IPS-NIHi7 (cell line): ENCODE measurements around the gene ZNF358.

Experiments used
- DNase-seq: peaks from one replicate; pipeline ENCODE4 v3.0.0; 2012; ENCODE audit warnings: mixed read lengths; ENCODE audit errors: extremely low spot score

The ZNF358 gene

DNA sequence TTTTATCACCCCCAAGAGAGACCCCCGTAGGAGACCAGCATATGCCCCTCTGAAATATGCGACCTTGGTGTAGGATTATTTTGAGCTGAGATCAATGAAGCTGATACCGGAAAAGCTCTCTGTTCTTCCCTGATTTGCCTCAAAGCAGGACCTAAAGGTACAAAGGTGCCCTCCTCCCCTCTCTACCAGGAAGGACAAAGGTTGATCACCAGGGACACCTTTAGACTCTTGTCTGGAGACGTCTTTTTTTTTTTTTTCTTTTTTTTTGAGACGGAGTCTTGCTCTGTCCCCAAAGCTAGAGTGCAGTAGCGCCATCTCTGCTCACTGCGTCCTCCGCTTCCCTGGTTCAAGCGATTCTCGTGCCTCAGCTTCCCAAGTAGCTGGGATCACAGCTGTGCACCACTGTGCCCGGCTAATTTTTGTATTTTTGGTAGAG lies 26.3 kb upstream of the ZNF358 start:
- DNase-seq = no peak

DNA sequence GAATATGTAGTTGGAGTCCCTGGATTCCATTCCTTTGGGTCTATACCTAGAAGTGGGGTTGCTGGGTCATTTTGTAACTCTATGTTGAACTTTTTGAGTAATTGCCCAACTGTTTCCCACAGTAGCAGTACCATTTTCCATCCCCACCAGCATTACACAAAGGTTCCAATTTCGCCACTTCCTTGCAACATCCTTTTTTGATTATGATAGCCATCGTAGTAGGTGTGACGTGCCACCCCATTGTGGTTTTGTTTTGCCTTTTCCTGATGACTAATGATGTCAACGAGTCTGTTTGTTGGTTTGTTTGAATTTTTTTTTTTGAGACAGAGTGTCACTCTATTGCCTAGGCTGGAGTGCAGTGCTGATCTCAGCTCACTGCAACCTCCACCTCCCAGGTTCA lies 23.8 kb upstream of the ZNF358 start:
- no peak for DNase-seq

GRCh38 chr19:7492558-7492957 lies 23.3 kb upstream of the ZNF358 start:
- no peak for DNase-seq

DNA sequence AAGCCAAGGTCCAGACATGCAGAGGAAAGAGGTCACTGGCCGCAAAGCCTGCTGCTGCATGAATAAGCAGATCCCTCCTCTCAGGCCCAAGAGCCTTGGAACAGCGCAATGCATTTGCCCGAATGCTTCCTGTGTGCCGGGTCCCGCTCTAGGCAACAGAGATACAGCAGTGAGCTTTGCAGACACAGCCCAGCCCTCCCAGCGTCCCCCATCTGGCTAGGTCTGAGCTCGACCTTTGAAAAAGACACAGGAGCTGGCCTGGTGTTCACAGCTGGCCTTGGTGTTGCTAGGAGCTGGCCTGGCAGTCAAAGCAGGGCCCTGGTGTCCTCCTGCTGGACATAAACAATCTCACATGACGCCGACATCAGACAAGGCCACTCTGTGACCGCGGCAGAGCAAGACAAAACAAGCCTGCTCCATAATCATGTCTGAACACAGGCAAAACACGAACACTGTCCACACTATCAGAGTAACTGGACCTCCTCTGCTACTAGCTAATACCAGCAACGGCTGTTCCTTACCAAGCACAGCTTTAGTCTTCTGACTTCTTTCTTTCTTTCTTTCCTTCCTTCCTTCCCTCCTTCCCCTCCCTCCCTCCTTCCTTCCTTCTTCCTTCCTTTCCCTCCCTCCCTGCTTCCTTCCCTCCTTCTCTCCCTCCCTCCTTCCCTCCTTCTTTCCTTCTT lies 21.3 kb upstream of the ZNF358 start:
- DNase-seq = no peak

- peak; percentile 43 for DNase-seq
Observed at GRCh38 chr19:7497292-7497691, 18.6 kb upstream of the ZNF358 start.

DNA sequence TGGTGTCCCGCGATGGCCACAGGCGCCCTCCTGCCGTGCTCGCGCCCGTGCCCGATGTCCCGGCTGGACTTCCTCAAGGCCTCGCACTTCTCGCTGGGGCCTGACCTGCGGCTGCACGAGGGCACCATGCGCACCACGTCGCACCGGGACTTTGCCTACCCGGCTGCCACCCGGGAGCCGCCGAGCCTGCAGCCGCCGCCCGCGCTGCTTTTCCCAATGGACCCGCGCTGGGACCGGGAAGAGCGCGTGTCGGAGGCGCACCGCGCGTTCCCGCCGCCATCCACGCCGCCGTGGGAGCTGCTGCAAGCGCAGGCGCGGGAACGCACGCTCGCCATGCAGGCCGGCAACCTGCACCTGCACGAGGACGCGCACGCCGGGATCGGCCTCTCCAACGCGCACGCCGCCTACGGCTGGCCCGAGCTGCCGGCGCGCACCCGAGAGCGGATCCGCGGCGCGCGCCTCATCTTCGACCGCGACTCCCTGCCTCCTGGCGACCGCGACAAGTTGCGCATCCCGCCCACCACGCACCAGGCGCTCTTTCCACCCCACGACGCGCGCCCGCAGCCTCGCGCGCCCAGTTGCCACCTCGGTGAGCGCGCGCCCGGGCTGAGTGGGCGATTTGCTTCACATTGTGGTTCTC lies 15.0 kb upstream of the ZNF358 start:
- DNase-seq = peak; percentile 84

- DNase-seq = no peak
Observed at GRCh38 chr19:7502552-7502951, 13.4 kb upstream of the ZNF358 start.

DNA sequence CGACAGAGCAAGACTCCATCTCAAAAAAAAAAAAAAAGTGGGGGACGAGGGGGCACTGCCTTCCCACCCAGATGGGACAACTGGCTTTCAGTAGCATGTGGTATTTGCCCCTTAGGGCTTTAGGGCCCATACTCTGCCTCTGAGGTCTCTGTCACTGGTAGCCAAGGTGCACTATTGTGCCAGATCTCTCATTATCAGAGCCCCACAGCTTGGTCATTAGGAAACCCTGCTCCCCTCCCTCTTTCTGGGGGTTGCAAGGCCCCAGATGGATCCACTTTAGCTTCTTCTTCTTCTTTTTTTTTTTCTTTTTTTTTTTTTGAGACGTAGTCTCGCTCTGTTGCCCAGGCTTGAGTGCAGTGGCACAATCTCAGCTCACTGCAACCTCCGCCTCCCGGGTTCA lies 11.2 kb upstream of the ZNF358 start:
- DNase-seq = no peak

- DNase-seq = no peak
Observed at GRCh38 chr19:7505288-7505681, 10.6 kb upstream of the ZNF358 start.

GRCh38 chr19:7505682-7506384 lies 10.1 kb upstream of the ZNF358 start:
- DNase-seq = peak; percentile 87

DNA sequence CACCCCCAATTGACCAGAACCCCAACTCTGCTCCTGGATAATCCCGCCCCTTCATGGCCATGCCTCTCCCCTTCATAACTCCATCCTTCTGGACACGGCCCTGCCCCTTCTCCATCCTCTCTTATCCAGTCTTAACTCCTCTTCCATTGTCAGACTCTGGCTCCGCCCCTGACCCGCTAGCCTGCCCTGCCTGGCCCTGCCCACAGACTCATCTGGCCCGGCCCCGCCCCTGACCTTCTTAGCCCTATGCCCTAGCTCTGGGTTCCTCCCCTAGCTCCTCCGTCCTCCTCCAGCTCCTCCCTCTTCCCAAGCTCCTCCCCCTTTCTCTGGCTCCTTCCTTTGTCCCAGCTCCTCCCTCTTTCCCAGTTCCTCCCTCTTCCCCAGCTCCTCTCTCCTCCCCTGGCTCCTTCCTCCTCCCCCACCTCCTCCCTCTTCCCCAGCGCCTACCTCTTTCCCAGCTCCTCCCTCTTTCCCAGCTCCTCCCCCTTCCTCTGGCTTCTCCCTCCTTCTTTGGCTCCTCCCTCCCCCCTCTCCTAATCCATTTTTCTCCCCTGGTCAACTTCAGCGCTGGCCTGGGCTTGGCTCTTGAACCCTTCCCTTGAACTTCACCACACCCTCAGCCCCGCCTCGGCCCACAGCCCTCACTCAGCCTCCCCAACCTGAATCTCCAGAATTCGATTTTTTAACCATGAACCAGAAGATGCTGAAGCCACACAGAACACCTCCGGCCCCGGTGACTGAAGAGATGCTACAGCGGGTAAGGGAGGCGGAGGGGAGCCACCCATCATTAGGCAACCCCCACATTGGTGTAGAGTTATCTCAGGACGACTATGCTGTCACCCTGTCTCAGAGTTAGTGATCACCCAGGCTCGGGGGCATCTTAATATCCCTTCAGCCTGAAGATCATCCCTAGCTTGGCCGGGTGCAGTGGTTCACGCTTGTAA lies 9.2 kb upstream of the ZNF358 start:
- DNase-seq = peak; percentile 81

GRCh38 chr19:7507884-7508283 lies 8.0 kb upstream of the ZNF358 start:
- peak; percentile 85 for DNase-seq

DNA sequence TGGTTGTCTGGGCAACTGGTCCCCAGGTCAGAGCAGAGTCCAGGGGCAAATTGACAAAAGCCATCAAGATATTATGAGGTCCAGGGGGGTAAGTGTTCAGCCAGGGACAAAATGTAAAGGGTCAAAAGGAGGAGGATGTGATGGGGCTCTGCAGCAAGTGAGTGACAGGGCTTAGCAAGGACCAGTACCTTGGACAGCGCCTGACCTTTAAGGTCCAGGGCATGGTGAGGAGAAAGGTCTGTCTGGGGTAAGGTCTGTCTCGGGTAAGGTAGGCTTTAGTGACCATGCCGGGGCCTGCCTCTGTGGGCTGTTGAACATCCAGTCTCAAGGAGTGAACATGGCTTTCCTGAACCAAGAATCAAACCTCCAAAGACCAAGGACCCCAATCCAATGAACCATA lies 6.3 kb upstream of the ZNF358 start:
- peak; percentile 48 for DNase-seq

GRCh38 chr19:7512400-7512851 lies 3.5 kb upstream of the ZNF358 start:
- DNase-seq = no peak

DNA sequence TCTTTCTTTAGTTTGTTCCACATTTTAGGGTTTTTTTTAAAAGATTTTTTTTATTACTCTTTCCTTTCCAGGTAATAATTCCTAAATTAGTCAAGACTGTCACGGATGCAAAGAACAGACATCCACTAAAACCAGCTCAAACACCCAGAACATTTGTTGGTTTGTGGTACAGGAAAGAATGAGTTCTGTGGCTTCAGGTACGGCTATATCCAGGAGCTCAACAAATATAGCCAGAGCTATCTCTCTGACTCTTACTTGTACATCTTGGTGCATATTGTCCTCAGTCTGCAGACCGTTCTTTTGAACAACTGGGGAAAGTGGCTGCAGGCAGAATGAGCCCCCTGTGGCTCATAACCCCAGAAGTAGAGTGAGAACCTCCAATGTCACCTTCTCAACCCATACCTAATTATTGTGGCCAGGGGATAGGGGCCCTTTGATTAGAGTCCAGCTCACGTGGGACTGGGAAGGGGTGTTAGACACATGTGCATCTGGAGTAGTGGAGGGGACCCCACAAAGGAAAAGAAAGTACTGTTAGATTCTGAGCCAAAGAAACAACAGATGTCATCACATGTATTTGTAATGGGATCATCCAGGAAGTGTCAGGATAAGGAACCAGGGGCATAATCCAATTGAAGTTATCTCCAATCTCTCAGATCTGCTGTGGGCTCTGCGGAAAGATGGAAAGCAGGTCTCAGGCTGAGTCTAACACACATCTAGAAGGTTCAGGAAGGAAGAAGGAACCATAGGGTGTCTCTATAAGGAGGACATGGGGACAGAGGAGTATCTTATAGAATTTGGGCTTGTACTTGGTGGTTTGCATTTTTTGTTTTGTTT lies 1.9 kb upstream of the ZNF358 start:
- DNase-seq = no peak

DNA sequence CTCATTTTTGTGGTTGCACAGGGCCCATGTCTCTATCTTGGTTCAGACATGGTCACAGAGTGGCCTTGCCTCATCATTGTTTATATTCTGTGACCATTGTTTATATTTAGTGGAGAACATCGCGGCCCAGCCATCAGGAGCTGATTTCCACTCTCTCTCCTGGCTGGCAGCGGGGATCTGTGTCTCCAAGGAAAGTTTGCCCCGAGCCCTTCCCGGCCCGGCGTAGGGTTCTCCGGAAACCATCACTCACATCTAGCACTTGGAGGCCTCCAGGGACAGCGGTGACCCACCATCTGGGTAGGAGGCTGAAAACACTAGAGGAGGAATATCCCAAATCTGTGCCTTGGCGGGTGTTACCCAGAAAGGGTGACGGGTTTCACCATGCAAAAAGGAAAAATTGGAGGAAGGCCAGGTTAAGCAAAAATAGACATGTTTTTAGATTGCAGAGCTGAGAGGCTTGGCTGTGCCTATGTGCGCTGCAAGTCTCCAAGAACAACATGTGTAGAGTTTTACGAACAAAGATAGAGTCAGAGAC lies 726 bp upstream of the ZNF358 start:
- no peak for DNase-seq

DNA sequence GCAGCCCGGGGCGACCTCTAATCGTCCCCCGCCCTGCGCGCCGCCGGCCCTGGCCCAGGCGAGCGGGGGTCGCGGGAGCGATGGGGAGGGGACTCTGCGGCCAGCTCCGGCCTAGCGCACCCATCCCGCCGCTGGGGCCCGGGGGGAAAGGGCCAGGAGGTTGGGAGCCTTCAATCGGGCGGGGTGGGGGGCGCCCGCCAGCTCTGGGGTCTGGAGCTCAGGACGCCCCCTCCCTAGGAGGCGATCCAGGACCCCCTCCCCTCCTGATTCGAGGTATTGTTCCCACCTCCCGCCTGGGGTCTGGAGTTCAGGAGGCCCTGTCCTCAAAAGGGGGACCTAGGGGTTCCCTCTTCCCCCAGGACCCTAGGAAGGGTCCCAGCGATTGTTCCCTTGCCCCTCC lies 430 bp downstream of the ZNF358 start:
- DNase-seq = peak; percentile 37

DNA sequence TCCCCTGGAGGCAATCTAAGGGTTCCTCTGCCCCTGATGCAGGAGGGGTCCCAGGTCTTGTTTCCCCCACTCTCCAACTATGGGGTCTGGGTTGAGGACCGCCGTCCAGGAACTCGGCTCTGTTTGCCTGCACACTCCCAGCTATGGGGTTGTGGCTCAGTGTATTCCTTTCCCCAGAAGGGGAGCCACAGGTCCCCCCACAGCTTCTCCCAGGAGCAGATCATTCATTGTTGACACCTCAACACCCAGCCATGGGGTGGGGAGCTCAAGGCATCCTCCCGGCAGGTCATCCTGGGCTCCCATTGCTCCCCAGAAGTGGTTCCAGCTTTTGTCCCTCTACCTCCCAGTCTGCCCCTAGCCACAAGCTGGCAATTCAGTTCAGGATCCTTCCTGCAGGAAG lies 975 bp downstream of the ZNF358 start:
- DNase-seq = no peak

GRCh38 chr19:7519361-7520130 lies 3.6 kb downstream of the ZNF358 start:
- DNase-seq = no peak
